BE2C (cell line): ENCODE data around the gene HELB. TPM values are rescaled to one million over a fixed set of nuclear protein-coding genes. Genes with fewer than 3 reads are reported as not detected.

ENCODE experiments used
- DNase-seq: peaks from one replicate; pipeline ENCODE4 v3.0.0-alpha.2; 2020
- H3K27me3 ChIP-seq: fragments of 250-450 bp; sonication (Bioruptor Pico); 2 replicates; pipeline ENCODE4 v1.5.1; 2020; ENCODE audit warnings: mild to moderate bottlenecking
- H3K36me3 ChIP-seq: fragments of 250-450 bp; sonication (Bioruptor Pico); 2 replicates; pipeline ENCODE4 v1.5.1; 2020; ENCODE audit warnings: mild to moderate bottlenecking
- H3K4me1 ChIP-seq: fragments of 250-450 bp; sonication (Bioruptor Pico); 2 replicates; pipeline ENCODE4 v1.5.1; 2020
- H3K4me3 ChIP-seq: 2 replicates; pipeline ENCODE4 v1.5.1; 2011; ENCODE audit warnings: low read depth, low read length
- H3K9me3 ChIP-seq: fragments of 250-450 bp; sonication (Bioruptor Pico); 2 replicates; pipeline ENCODE4 v1.5.1; 2020
- CTCF ChIP-seq: IDR thresholded peaks from 2 replicates; pipeline ENCODE4 v1.5.1; 2012; ENCODE audit warnings: mild to moderate bottlenecking, low read depth, low read length
- polyA plus RNA-seq: library from polyadenylated mRNA; unstranded; fragments of >200 nt; gene quantifications from one replicate; pipeline ENCODE4 v1.2.1, GENCODE V29; 2012; ENCODE audit warnings: low read depth, missing spikeins; ENCODE audit not compliant: insufficient read length, insufficient read depth

HELB gene
- 0.36 TPM for polyA plus RNA-seq

- H3K9me3 ChIP-seq: no peaks in the 10 kb centered on the region
- no peaks in the 10 kb centered on the region for H3K4me1 ChIP-seq
- peak within 1 kb of the TSS; percentile 82 for H3K4me3 ChIP-seq
- peaks cover 13% of the 10 kb centered on the region for H3K27me3 ChIP-seq
- peak; percentile 99 for DNase-seq
- H3K36me3 ChIP-seq: no peaks in the 10 kb centered on the region
- no peak for TF ChIP-seq CTCF
Observed at GRCh38 chr12:66301944-66302826, at the start of gene HELB. Gene HELB (plus strand): TSS chr12:66302493. CDS start chr12:66302604, 111 bp downstream.

DNA sequence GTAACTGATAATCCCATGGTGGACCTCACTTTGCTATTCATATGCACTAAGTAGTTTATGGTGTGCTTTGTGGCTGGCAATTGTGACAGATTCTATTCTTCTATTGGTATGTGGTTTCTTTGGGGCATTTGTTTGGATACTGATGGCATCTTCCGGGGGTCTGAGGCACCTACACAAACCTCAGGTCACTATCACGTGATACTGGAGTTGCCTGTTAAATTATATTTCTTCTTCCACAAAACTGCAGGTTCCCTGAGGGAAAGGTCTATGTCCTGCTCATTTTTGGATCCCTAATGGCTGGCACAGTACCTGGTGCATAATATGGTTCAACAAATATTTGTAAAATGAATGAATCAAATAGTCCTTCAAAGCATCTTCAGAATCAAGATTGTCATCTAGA lies 49.5 kb upstream of the HELB start:
- Histone ChIP-seq H3K27me3 (no peaks in the 10 kb centered on the region), H3K9me3 (no peaks in the 10 kb centered on the region), H3K36me3 (no peaks in the 10 kb centered on the region), H3K4me1 (no peaks in the 10 kb centered on the region), H3K4me3 (no peak overlapping the region)
- DNase-seq: no peak
- TF ChIP-seq CTCF: no peak

DNA sequence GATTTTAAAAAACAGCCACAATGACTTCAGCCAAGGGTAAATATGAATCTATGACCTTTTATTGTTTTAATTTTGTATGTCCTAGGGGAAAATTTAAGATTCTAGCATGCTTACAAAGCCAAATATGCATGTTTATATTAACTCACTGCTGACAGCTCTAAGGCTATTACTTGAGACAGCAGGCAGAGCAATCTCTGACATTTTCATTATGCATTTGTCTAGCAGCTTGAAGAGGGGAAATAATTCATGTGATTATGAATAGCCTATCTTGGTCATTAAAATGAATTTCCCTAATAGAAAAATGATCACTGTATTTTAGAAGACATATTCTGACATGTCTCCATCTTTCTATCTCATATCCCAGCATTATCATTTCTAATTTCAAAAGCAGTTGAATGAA lies 46.6 kb upstream of the HELB start:
- Histone ChIP-seq H3K9me3 (no peaks in the 10 kb centered on the region), H3K27me3 (no peaks in the 10 kb centered on the region)

DNA sequence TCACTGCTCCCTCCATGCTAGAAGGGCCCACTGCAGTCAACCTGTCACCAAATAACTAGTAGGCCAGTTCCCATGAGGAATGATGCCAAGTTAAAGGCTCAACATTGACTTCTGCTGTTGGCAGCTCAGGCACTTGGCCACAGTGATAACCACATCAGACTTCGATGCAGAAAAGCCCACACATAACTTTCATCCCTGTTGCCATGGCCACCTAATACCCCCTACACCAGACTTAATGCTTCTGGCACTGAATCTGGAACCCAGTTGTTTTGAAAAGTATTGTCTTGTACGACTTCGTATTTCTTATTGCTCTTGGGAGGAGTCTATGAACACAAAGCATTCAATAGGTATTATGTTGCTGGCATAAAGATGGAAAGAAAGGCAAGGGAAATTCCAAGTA lies 44.3 kb upstream of the HELB start:
- Histone ChIP-seq H3K4me1 (no peaks in the 10 kb centered on the region), H3K36me3 (no peaks in the 10 kb centered on the region), H3K4me3 (no peak overlapping the region), H3K9me3 (no peaks in the 10 kb centered on the region), H3K27me3 (no peaks in the 10 kb centered on the region)
- DNase-seq: no peak
- no peak for TF ChIP-seq CTCF

More for the DNA sequence above, 46.6 kb upstream of the HELB start:
- Histone ChIP-seq H3K4me1 (no peaks in the 10 kb centered on the region), H3K36me3 (no peaks in the 10 kb centered on the region), H3K4me3 (no peak overlapping the region)
- no peak for DNase-seq
- no peak for TF ChIP-seq CTCF

GRCh38 chr12:66262737-66263136 lies 39.6 kb upstream of the HELB start:
- no peaks in the 10 kb centered on the region for H3K4me1 ChIP-seq
- TF ChIP-seq CTCF: no peak
- H3K36me3 ChIP-seq: no peaks in the 10 kb centered on the region
- H3K27me3 ChIP-seq: no peaks in the 10 kb centered on the region
- DNase-seq: no peak
- no peaks in the 10 kb centered on the region for H3K9me3 ChIP-seq
- no peak overlapping the region for H3K4me3 ChIP-seq

- no peak for DNase-seq
Observed at GRCh38 chr12:66268562-66268961, 33.7 kb upstream of the HELB start.

More at GRCh38 chr12:66268562-66268961, 33.7 kb upstream of the HELB start:
- H3K4me3 ChIP-seq: no peak overlapping the region
- TF ChIP-seq CTCF: no peak
- H3K9me3 ChIP-seq: no peaks in the 10 kb centered on the region
- H3K4me1 ChIP-seq: no peaks in the 10 kb centered on the region
- no peaks in the 10 kb centered on the region for H3K36me3 ChIP-seq
- H3K27me3 ChIP-seq: no peaks in the 10 kb centered on the region
